Stomach (tissue), 4 donors: ENCODE measurements around the gene CPLX1.

Experiments
- CTCF ChIP-seq, 7 experiments: fragments of 450-650 bp in 4 of 7; fragments of 200-600 bp in 3 of 7; sonication (generic) in 3 of 7; IDR thresholded peaks; one replicate each; pipeline ENCODE4 v1.5.1; 2016 to 2019; ENCODE audit warnings: antibody characterized with exemption in 7 of 7, control low read depth in 2 of 7, mild to moderate bottlenecking in 1 of 7
- EP300 ChIP-seq: sonication (generic); formaldehyde crosslinking; IDR thresholded peaks from one replicate; pipeline ENCODE4 v1.6.1; 2017; ENCODE audit warnings: antibody characterized with exemption
- POLR2A ChIP-seq, 4 donors: fragments of 450-650 bp; IDR thresholded peaks; one replicate each; pipeline ENCODE4 v1.6.1; 2016; ENCODE audit warnings: antibody characterized with exemption in 4 of 4, control low read depth in 2 of 4, mild to moderate bottlenecking in 1 of 4, moderate library complexity in 1 of 4
- POLR2AphosphoS5 ChIP-seq, 3 donors: sonication (generic); formaldehyde crosslinking; IDR thresholded peaks; one replicate each; pipeline ENCODE4 v1.6.1; 2016; ENCODE audit warnings: antibody characterized with exemption in 3 of 3

GRCh38 chr4:740656-741282 lies 85.2 kb downstream of the CPLX1 start:
- TF ChIP-seq POLR2A (IDR thresholded peaks at IDR 0.05) (no peak), CTCF (IDR thresholded peaks at IDR 0.05) (no peak), POLR2AphosphoS5 (IDR thresholded peaks at IDR 0.05) (no peak), EP300 (no peak)
